GM19463 (cell line): ENCODE measurements around the gene CNTN5.
"Not testable (repeated sequence)": the region's sequence is repeated elsewhere in the genome, so short reads cannot be mapped to it uniquely, and the experiment has no call there.

Experiments
- ATAC-seq: cut with Tn5 transposase; IDR thresholded peaks from one replicate; pipeline ENCODE4 v1.9.1; 2021; ENCODE audit warnings: mild to moderate bottlenecking, moderate library complexity; ENCODE audit not compliant: unreplicated experiment

The CNTN5 gene

GRCh38 chr11:99020352-99021225 lies at the start of gene CNTN5:
CNTN5 (plus strand) TSS chr11:99020949.
- peak; percentile 57 for ATAC-seq

DNA sequence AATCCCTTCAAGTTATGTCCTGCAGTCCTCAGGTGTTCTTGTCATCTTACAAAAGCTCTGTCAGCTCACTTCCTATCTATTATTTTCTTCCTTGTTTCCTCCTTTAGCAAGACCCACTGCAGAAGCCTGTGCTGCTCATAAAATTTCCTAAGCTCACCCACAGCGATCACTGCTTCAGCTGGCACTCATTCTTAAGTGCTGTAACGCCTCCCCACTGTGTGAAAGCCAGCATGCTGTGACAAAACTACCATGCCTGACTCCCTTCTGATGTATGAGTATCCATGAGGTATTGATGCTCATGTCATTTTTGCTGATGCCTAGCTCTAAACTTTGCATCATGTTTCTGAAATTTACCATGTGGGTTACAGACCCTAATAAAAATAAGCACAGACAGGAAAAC lies 41.5 kb upstream of the CNTN5 start:
- ATAC-seq, result no peak

- ATAC-seq, result peak; percentile 40
These were observed 4.9 kb upstream of the CNTN5 start for GRCh38 chr11:99015634-99016454.

- ATAC-seq, result no peak
These were observed 1.1 kb upstream of the CNTN5 start for GRCh38 chr11:99019696-99020095.

DNA sequence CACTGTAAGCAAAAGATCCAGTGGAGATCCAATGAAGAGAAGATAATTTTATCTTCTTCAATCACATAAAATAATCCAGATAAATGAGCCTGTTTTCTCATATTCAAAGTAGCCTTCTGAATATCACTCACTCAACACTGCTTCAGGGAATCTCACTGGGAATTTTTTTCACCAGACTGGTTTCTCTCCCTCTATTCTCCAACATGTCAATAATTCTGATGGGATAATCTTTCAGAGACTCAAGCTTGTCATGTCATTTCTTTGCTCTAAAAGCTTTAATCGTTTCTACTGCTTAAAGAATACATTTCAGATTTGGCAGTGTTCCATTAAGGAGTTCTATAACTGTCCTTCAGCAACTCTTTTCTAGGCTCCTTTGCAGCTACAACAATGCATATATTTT lies 16.3 kb downstream of the CNTN5 start:
- no peak for ATAC-seq

GRCh38 chr11:99063331-99063730 lies 42.6 kb downstream of the CNTN5 start:
- no peak for ATAC-seq

- no peak for ATAC-seq
These were observed 44.4 kb downstream of the CNTN5 start for GRCh38 chr11:99065121-99065520.

DNA sequence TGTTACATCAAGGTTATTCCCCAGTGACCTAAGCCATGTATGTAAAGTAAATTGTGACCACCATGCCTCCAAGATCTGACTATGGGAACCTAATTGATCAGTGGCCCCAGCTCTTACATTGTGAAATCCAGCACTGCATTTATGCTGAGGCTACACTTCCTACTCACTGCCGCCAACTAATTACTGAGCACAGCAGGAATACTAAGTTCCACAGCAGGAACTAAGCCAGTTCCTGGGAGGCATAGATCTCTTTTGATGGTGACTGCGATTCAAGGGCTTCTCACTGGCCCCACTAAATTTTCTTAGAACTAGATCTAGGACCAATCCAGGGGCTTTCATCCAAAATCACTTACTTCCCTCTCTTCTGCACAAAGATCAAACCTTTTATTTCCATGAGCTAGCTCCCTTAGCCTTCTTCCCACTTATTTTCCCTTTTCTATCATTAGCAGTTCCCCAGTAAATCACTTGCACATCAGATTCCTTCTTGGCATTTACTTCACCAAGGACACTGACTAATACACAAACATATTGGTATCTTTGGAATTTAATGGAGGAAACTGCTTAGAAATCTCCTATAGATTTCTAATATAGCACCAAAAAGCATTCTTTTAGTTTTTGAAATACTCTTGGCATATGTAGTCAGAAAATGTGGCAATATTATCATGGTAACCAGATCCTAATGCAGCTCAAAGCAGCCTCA lies 46.0 kb downstream of the CNTN5 start:
- ATAC-seq, result no peak

DNA sequence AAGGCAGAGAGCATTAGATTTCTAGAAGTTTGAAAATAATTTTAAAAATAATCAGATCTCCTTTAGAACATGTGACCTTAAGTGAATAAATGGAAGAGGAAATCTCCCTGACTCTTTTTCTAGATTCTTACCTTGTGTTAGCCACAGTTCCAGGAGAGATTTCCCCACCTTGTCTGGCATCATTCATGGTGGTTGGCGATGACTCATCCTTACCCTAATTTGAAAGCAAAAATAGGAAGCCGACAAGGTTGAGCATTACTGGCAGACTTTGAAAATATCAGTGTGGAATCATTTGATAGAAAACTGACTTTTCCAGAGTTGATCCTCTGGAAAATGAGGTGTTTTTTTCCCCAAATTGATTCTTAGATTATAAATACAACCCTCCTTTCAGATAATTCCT lies 48.1 kb downstream of the CNTN5 start:
- ATAC-seq, result no peak

DNA sequence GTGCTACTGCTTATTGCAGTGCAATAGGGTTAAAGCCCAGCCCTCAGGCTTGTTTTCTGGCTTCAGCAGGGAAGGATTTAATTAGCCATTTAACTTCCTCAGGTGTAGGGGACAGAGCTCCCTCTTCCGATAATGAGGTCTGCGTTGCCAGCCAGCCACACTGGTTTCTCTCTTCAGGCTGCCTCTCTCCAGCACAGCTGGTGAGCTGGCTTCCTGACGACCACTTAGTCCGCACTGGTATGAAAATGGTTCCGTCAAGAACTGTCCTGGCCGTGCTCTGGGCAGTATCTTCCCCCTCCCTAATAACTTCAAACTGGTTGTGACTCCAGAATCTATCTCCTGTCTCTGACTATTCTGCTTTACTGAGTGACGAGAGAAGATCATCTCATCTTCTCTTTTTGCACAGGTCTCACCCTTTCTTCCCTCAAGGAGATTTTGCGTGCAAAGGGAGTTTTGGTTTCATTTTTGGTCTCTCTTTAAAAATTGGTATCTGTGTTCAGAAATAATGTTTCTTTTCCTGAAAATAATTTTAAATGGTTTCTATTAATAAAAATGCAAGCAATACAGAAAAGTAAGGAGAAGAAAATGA lies 49.2 kb downstream of the CNTN5 start:
- ATAC-seq, result peak; percentile 88

DNA sequence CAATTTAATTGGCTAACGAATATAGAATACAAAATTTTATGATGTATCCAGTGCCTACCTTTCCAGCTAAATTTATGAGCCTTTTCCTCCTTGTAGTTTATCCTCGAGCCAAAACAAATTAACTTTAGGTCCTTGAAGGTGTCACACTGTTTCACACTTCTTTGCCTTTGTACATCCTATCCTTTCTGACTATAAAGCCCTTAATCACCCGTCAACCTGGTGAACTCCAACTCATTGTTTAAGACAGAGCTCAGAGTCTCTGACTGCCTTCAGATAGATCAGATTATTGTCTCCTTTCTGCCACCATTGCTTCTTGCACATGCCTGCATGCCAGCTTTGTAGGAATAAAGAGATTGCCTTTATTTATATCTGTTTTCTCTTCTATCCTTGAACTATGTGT lies 58.8 kb downstream of the CNTN5 start:
- no peak for ATAC-seq

- no peak for ATAC-seq
These were observed 59.4 kb downstream of the CNTN5 start for GRCh38 chr11:99080154-99080553.

GRCh38 chr11:99098258-99098657 lies 77.5 kb downstream of the CNTN5 start:
- no peak for ATAC-seq

- peak; percentile 94 for ATAC-seq
These were observed 78.0 kb downstream of the CNTN5 start for GRCh38 chr11:99098751-99099150.

GRCh38 chr11:99117603-99118002 lies 96.9 kb downstream of the CNTN5 start:
- ATAC-seq, result no peak

DNA sequence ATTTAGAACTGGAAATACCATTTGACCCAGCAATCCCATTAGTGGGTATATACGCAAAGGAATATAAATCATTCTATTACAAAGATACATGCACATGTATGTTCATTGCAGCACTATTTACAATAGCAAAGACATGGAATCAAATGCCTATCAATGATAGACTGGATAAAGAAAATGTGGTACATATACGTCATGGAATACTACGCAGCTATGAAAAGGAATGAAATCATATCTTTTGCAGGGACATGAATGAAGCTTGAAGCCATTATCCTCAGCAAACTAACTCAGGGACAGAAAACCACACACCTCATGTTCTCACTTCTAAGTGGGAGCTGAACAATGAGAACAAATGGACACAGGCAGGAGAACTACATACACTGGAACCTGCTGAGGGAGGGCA lies 113.1 kb downstream of the CNTN5 start:
- ATAC-seq, result not testable (repeated sequence)

DNA sequence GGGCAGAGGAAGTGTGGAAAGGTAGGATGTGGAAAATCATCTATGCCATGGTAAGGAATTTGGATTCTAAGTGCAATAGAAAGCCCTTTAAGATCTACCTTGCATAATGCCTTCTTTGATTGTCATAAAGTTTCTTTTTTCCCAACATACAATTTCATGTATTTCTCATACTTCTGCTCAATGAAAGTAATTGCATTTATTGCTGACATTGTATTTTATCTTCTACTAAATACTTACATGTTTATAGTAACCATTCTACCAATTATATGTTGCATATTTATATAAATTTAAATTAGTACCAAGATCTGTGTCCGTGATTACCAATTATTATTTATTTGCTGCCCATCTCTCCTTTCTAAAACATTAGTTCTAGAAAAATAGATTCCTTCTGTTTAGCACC lies 114.8 kb downstream of the CNTN5 start:
- no peak for ATAC-seq

DNA sequence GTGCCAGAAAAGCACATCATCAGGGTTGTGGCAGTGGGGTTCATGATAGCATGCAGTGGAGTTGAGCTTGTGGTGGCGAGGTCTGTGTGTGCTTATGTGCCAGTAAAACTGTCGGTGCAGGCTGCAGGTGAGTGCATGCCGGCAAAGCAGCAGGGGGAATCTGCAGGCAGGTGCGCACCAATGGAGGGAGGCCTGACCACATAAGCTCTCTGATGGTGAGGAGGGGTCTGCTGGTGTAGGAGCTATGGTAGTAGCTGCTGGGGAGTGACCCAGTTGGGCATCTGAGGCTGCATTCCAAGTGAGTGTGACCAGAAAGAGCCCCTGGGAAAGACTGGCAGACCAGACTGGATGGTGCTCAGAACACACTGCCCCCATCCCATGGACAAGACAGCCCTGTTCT lies 121.5 kb downstream of the CNTN5 start:
- no peak for ATAC-seq

- peak; percentile 67 for ATAC-seq
These were observed 127.6 kb downstream of the CNTN5 start for GRCh38 chr11:99148352-99148751.

- ATAC-seq, result no peak
These were observed 133.5 kb downstream of the CNTN5 start for GRCh38 chr11:99154277-99154676.

GRCh38 chr11:99160447-99160846 lies 139.7 kb downstream of the CNTN5 start:
- ATAC-seq, result no peak
